Right cardiac atrium (tissue), 5 donors: ENCODE measurements around the gene SLC35F3. TPM values are rescaled to one million over a fixed set of nuclear protein-coding genes. Genes with fewer than 3 reads are reported as not detected.
"Not testable (repeated sequence)": the region's sequence is repeated elsewhere in the genome, so short reads cannot be mapped to it uniquely, and the experiment has no call there.

ENCODE experiments used
- ATAC-seq, 2 donors: fragments of 200-7000 bp; cut with Tn5 transposase; one replicate each; pipeline versions ENCODE4 v1.8.0 to v1.9.1; 2020; ENCODE audit warnings: moderate library complexity in 2 of 2, mild to moderate bottlenecking in 1 of 2
- DNase-seq, 3 donors: peaks; one replicate each; pipeline ENCODE4 v3.0.0-alpha.2; 2020
- H3K27ac ChIP-seq: one replicate; pipeline ENCODE4 v1.5.1; 2013; ENCODE audit warnings: mild to moderate bottlenecking, low read length, control low read depth, moderate library complexity
- H3K27me3 ChIP-seq: one replicate; pipeline ENCODE4 v1.6.1; 2013; ENCODE audit not compliant: control insufficient read depth, insufficient read depth
- H3K4me1 ChIP-seq: one replicate; pipeline ENCODE4 v1.6.1; 2013; ENCODE audit warnings: low read length; ENCODE audit not compliant: control insufficient read depth, insufficient read depth
- H3K4me3 ChIP-seq: one replicate; pipeline ENCODE4 v1.5.1; 2013; ENCODE audit warnings: low read length, control low read depth
- H3K9me3 ChIP-seq: one replicate; pipeline ENCODE4 v1.6.1; 2013; ENCODE audit warnings: low read length; ENCODE audit not compliant: control insufficient read depth
- WGBS: extraction: QIAGEN DNeasy Blood & Tissue Kit; methylation state at CpG from one replicate; pipeline ENCODE4 v1.1.7; 2013; 5-methylcytosine and 5-hydroxymethylcytosine counted together
- intact Hi-C, 4 donors: fragments of 100-400 bp; cut with DNase I; formaldehyde crosslinking; loops; one replicate each; pipeline versions ENCODE4 v1.11.0 to v1.14.0; 2022 to 2023
- polyA plus RNA-seq: library from polyadenylated mRNA; stranded (reverse); fragments of 200-250 nt; gene quantifications from one replicate; pipeline ENCODE4 v1.2.3, GENCODE V29; 2013
- total RNA-seq, 4 donors: library from RNA; stranded (reverse); fragmentation: NEBNext Ultra II Directional; extraction: Animal tissue kit (Norgen Biotek cat#: 25700); gene quantifications; one replicate each; pipeline ENCODE4 v1.2.1, GENCODE V29; 2021
- donor health status: healthy with polysubstance abuse.
- donor health status: DM: no; HTN: yes; CAD: no.
- donor health status: DM: no; HTN: no; CAD: no.
- donor health status: DM: no; HTN: yes; CAD: no; lungs with severe emphysema.
- donor health status: DM: yes; HTN: yes; CAD: no.

The SLC35F3 gene
- total and polyA plus RNA-seq, 5 donors, result 0.09 TPM; not detected in 4

GRCh38 chr1:234169161-234169849 lies 264.8 kb downstream of the SLC35F3 start:
- intact Hi-C loops, result no loop called here
- Histone ChIP-seq H3K4me1 (no peaks in the 10 kb centered on the region), H3K27ac (no peak overlapping the region), H3K9me3 (no peaks in the 10 kb centered on the region), H3K4me3 (no peak overlapping the region), H3K27me3 (no peaks in the 10 kb centered on the region)
- 88% methylated on average over 9 of the region's 9 CpGs for WGBS
- no peak for ATAC-seq
- no peak for DNase-seq

GRCh38 chr1:234170067-234170466 lies 265.6 kb downstream of the SLC35F3 start:
- intact Hi-C loops, result no loop called here
- H3K27ac ChIP-seq, result no peak overlapping the region
- H3K4me1 ChIP-seq, result no peaks in the 10 kb centered on the region
- no peaks in the 10 kb centered on the region for H3K9me3 ChIP-seq
- H3K4me3 ChIP-seq, result no peak overlapping the region
- ATAC-seq (no peak), DNase-seq (no peak)
- 68% methylated on average over 4 of the region's 4 CpGs for WGBS
- H3K27me3 ChIP-seq, result no peaks in the 10 kb centered on the region

GRCh38 chr1:234170622-234171021 lies 266.1 kb downstream of the SLC35F3 start:
- Histone ChIP-seq H3K27ac (no peak overlapping the region), H3K4me1 (no peaks in the 10 kb centered on the region), H3K9me3 (no peaks in the 10 kb centered on the region), H3K4me3 (no peak overlapping the region), H3K27me3 (no peaks in the 10 kb centered on the region)
- no peak for DNase-seq
- intact Hi-C loops, result no loop called here
- ATAC-seq, result no peak
- WGBS, result 64% methylated on average over 7 of the region's 7 CpGs

- no peaks in the 10 kb centered on the region for H3K27me3 ChIP-seq
- no peak overlapping the region for H3K27ac ChIP-seq
- ATAC-seq (no peak), DNase-seq (no peak)
- H3K9me3 ChIP-seq, result no peaks in the 10 kb centered on the region
- WGBS, result 62% methylated on average over 3 of the region's 3 CpGs
- intact Hi-C loops, result no loop called here
- H3K4me3 ChIP-seq, result no peak overlapping the region
- H3K4me1 ChIP-seq, result no peaks in the 10 kb centered on the region
Measured at GRCh38 chr1:234173968-234174367, 269.5 kb downstream of the SLC35F3 start.

- WGBS, result 60% methylated on average over 1 of the region's 1 CpG
- Histone ChIP-seq H3K9me3 (no peaks in the 10 kb centered on the region), H3K27ac (no peak overlapping the region), H3K4me3 (no peak overlapping the region), H3K4me1 (no peaks in the 10 kb centered on the region), H3K27me3 (no peaks in the 10 kb centered on the region)
- intact Hi-C loops, result no loop called here
- DNase-seq (no peak), ATAC-seq (no peak)
Measured at GRCh38 chr1:234175363-234175762, 270.9 kb downstream of the SLC35F3 start.

GRCh38 chr1:234176000-234176399 lies 271.5 kb downstream of the SLC35F3 start:
- Histone ChIP-seq H3K27ac (no peak overlapping the region), H3K9me3 (no peaks in the 10 kb centered on the region), H3K4me3 (no peak overlapping the region), H3K27me3 (no peaks in the 10 kb centered on the region), H3K4me1 (no peaks in the 10 kb centered on the region)
- WGBS, result 90% methylated on average over 3 of the region's 3 CpGs
- intact Hi-C loops, result no loop called here
- no peak for ATAC-seq
- DNase-seq, result no peak

- 90% methylated on average over 2 of the region's 2 CpGs for WGBS
- H3K27ac ChIP-seq, intact Hi-C loops, H3K4me1 ChIP-seq, H3K27me3 ChIP-seq, ATAC-seq, DNase-seq, H3K9me3 ChIP-seq, H3K4me3 ChIP-seq: not testable (repeated sequence)
Measured at GRCh38 chr1:234176847-234177246, 272.4 kb downstream of the SLC35F3 start.

- H3K27me3 ChIP-seq, result no peaks in the 10 kb centered on the region
- H3K9me3 ChIP-seq, result no peaks in the 10 kb centered on the region
- 90% methylated on average over 1 of the region's 1 CpG for WGBS
- no peak for ATAC-seq
- H3K4me1 ChIP-seq, result no peaks in the 10 kb centered on the region
- intact Hi-C loops, result no loop called here
- DNase-seq, result no peak
- no peak overlapping the region for H3K4me3 ChIP-seq
- H3K27ac ChIP-seq, result no peak overlapping the region
Measured at GRCh38 chr1:234185438-234185837, 281.0 kb downstream of the SLC35F3 start.

GRCh38 chr1:234186037-234186688 lies 281.7 kb downstream of the SLC35F3 start:
- no peaks in the 10 kb centered on the region for H3K4me1 ChIP-seq
- WGBS, result 81% methylated on average over 6 of the region's 6 CpGs
- H3K27me3 ChIP-seq, result no peaks in the 10 kb centered on the region
- DNase-seq, result no peak
- intact Hi-C loops, result no loop called here
- ATAC-seq, result no peak
- H3K9me3 ChIP-seq, result no peaks in the 10 kb centered on the region
- no peak overlapping the region for H3K4me3 ChIP-seq
- H3K27ac ChIP-seq, result no peak overlapping the region

GRCh38 chr1:234188454-234188792 lies 283.9 kb downstream of the SLC35F3 start:
- ATAC-seq, result no peak

GRCh38 chr1:234197839-234198238 lies 293.4 kb downstream of the SLC35F3 start:
- no peaks in the 10 kb centered on the region for H3K27me3 ChIP-seq
- no peak overlapping the region for H3K4me3 ChIP-seq
- H3K27ac ChIP-seq, result no peak overlapping the region
- intact Hi-C loops, result no loop called here
- ATAC-seq, result no peak
- no peaks in the 10 kb centered on the region for H3K4me1 ChIP-seq
- DNase-seq, result no peak
- H3K9me3 ChIP-seq, result no peaks in the 10 kb centered on the region

More at GRCh38 chr1:234188454-234188792, 283.9 kb downstream of the SLC35F3 start:
- DNase-seq, result no peak
- no peaks in the 10 kb centered on the region for H3K27me3 ChIP-seq
- H3K4me1 ChIP-seq, result no peaks in the 10 kb centered on the region
- no peaks in the 10 kb centered on the region for H3K9me3 ChIP-seq
- intact Hi-C loops, result no loop called here
- no peak overlapping the region for H3K27ac ChIP-seq
- H3K4me3 ChIP-seq, result no peak overlapping the region
- WGBS, result 33% methylated on average over 3 of the region's 3 CpGs
